HG03442 (cell line): ENCODE data around the gene EBLN1.
A peak's percentile ranks its signal among the peaks of the same experiment; 100 is the strongest.

Experiments
- ATAC-seq: cut with Tn5 transposase; IDR thresholded peaks from one replicate; pipeline ENCODE4 v1.9.1; 2021; ENCODE audit warnings: mild to moderate bottlenecking, moderate library complexity; ENCODE audit not compliant: unreplicated experiment

The EBLN1 gene

GRCh38 chr10:22217842-22218241, at the start of gene EBLN1:
EBLN1 (minus strand) TSS chr10:22218015; CDS start chr10:22209983, 8,032 bp downstream.
- no peak for ATAC-seq

- no peak for ATAC-seq
Measured at GRCh38 chr10:22265839-22266537, 48.2 kb upstream of the EBLN1 start.

GRCh38 chr10:22263106-22263505, 45.3 kb upstream of the EBLN1 start:
- no peak for ATAC-seq

GRCh38 chr10:22259280-22259679, 41.5 kb upstream of the EBLN1 start:
- no peak for ATAC-seq

GRCh38 chr10:22258471-22258870, 40.7 kb upstream of the EBLN1 start:
- no peak for ATAC-seq

- no peak for ATAC-seq
Measured at GRCh38 chr10:22253580-22253882, 35.7 kb upstream of the EBLN1 start.

- peak; percentile 4 for ATAC-seq
Measured at GRCh38 chr10:22252801-22253579, 35.2 kb upstream of the EBLN1 start.

- ATAC-seq, result peak; percentile 63
Measured at GRCh38 chr10:22252224-22252800, 34.5 kb upstream of the EBLN1 start.

- ATAC-seq, result peak; percentile 41
Measured at GRCh38 chr10:22251751-22252223, 34.0 kb upstream of the EBLN1 start.

GRCh38 chr10:22250897-22251660, 33.3 kb upstream of the EBLN1 start:
- no peak for ATAC-seq

- no peak for ATAC-seq
Measured at GRCh38 chr10:22247636-22248035, 29.8 kb upstream of the EBLN1 start.

- no peak for ATAC-seq
Measured at GRCh38 chr10:22246680-22247391, 29.0 kb upstream of the EBLN1 start.

- ATAC-seq, result no peak
Measured at GRCh38 chr10:22245567-22245966, 27.8 kb upstream of the EBLN1 start.

GRCh38 chr10:22244855-22245254, 27.0 kb upstream of the EBLN1 start:
- ATAC-seq, result no peak

GRCh38 chr10:22244001-22244400, 26.2 kb upstream of the EBLN1 start:
- ATAC-seq, result no peak

GRCh38 chr10:22243321-22243720, 25.5 kb upstream of the EBLN1 start:
- ATAC-seq, result no peak

GRCh38 chr10:22231260-22231659, 13.4 kb upstream of the EBLN1 start:
- ATAC-seq, result no peak

GRCh38 chr10:22230158-22230833, 12.5 kb upstream of the EBLN1 start:
- peak; percentile 31 for ATAC-seq

- no peak for ATAC-seq
Measured at GRCh38 chr10:22229802-22230157, 12.0 kb upstream of the EBLN1 start.
